Fibroblast of lung (primary cell): ENCODE measurements around the gene POLE3.

Experiments used
- EZH2 ChIP-seq: IDR thresholded peaks from 2 replicates; pipeline ENCODE4 v1.5.1; 2012; ENCODE audit warnings: low read length, control low read depth, mild to moderate bottlenecking; ENCODE audit errors: missing control alignments
- TF ChIP-seq, protein P1 (sequence below), 2 donors: IDR thresholded peaks in 1 of 2; conservative IDR thresholded peaks in 1 of 2; 1 replicate in 1 of 2; 2 replicates in 1 of 2; pipeline ENCODE4 v1.5.1; 2011 to 2012; ENCODE audit warnings: low read length in 2 of 2, control low read depth in 1 of 2, inconsistent platforms in 1 of 2, low read depth in 1 of 2, mild to moderate bottlenecking in 1 of 2

DNA sequence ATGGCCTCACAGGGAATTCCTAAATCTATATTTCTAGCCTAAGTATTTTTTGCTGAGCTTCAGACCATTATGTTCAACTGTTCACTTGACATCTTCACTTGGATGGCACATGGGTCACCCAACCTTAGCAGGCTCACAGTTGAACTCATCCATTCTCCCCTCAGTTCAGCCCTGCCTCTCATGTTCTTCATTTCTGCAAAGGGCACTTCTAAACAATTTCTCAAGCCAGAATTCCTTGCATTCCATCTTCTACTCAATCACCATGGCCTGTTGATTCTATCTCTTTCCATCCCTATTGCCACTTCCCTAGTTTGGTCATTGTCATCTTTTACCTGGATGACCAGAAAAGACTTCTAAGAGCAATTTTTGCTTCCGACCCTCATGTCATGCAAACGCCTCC is 45.8 kb upstream of the POLE3 start:
- TF ChIP-seq, protein P1, sequence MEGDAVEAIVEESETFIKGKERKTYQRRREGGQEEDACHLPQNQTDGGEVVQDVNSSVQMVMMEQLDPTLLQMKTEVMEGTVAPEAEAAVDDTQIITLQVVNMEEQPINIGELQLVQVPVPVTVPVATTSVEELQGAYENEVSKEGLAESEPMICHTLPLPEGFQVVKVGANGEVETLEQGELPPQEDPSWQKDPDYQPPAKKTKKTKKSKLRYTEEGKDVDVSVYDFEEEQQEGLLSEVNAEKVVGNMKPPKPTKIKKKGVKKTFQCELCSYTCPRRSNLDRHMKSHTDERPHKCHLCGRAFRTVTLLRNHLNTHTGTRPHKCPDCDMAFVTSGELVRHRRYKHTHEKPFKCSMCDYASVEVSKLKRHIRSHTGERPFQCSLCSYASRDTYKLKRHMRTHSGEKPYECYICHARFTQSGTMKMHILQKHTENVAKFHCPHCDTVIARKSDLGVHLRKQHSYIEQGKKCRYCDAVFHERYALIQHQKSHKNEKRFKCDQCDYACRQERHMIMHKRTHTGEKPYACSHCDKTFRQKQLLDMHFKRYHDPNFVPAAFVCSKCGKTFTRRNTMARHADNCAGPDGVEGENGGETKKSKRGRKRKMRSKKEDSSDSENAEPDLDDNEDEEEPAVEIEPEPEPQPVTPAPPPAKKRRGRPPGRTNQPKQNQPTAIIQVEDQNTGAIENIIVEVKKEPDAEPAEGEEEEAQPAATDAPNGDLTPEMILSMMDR (conservative IDR thresholded peaks at IDR 0.05 in 1 of 2, IDR thresholded peaks at IDR 0.05 in 1 of 2; ENCODE audit: low read depth in 1 of 2, low read length in 2 of 2): no peak
- TF ChIP-seq EZH2: no peak
